Anterior cingulate cortex (tissue), 58 donors: ENCODE results near the gene EVI5.
"Not testable (repeated sequence)": the region's sequence is repeated elsewhere in the genome, so short reads cannot be mapped to it uniquely, and the experiment has no call there.

Source experiments
- DNase-seq, 58 donors: peaks; one replicate each; lab custom pipeline; 2025; lab: John Stamatoyannopoulos, UW

Gene EVI5

DNA sequence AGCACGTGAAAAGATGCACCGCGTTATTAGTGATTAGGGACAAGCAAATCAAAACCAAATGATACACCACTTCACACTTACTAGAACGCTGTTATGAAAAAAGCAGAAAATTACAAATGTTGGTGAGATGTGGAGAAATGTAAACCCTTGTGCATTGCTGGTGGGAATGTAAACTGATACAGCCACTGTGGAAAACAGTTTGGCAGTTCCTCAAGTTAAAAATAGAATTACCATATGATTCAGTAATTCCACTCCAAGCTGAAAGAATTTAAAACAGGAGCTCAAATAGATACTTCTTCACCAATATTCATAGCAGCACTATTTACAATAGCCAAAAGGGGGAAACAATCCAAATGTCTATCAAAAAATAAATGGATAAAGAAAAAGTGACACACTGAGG, 10.3 kb upstream of the EVI5 start:
- DNase-seq = no peak

GRCh38 chr1:92792340-92792782, 7.5 kb upstream of the EVI5 start:
- DNase-seq = no peak

- DNase-seq = no peak
Observed at GRCh38 chr1:92791487-92792066, 6.7 kb upstream of the EVI5 start.

GRCh38 chr1:92790867-92791266, 6.0 kb upstream of the EVI5 start:
- no peak for DNase-seq

DNA sequence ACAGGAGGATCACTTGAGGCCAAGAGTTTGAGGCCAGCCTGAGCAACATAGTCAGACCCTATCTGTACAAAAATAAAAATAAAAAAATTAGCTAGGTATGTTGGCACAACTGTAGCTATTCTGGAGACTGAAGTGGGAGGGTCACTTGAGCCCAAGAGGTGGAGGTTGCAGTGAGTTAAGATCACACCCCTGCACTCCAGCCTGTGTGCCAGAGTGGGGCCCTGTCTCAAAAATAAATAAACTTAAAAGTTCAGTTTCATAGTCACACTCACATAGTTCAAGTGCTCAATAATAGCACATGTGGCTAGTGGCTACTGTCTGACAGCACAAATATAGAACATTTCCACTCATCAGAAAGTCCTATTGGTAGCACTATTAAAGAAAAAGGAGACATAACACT, 5.2 kb upstream of the EVI5 start:
- no peak for DNase-seq

DNA sequence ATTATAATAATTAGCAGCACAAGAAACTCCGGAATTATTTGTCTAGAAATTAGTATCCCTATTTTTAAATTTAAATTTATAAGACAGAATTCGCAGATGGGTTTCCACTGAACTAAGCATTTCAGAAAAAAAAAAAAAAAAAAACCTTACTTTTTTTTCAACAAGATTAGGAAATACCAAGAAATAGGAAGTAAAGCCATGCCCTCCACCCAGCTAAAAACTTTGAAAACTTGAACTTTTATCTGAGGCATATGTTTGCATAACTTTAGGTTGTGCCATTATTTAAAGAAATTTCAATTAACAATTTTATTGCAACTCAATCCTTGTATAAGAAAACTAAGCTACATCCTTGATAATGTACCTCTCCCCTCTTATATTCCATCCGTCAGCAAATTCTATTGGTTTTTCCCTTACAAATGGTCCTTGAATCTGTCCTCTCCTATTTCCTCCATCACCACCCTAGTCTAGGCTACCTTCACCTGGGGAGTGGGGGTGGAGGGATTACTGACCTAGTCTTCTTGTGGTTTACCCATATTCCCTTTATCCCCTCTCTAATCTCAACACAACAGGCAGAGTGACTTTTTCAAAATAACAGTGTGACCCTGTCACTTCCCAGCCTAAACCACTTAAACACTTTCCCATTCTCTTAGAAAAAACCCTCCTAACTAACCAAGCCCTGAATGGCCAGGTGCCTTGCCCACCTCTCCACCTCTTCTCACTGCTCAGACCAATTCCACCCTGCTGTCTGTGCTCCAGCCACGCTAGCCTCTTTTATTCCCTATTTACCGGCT, 1.4 kb upstream of the EVI5 start:
- no peak for DNase-seq

DNA sequence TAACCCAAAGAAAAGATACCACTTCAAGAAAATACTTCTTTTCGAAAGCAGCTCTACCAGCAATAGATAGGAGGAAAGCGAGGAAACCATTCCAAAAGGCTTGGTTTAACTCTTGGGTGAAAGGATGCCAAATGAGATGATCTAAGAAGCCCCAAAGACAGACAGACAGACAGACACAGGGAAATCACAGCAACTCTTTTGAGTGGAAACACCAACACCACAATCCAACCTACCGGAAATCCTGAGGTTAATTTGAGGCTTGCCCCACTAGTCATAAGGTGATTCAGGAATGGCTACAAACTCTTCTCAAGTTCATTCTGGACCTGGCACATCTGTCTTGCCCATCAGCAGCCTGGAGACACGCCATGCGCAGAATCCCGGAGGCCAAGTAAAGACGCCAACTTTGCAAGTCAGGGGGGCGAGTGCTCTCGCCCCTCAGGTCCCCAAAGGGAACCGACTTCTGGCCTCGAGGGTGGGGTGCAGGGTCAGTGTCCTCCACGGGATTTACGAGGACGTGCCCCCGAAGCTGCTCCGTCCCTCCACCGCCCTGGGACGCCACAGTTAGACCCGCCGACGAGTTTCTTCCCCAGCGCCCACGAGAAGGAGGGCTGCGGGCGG, 778 bp downstream of the EVI5 start:
- DNase-seq = peak in 20 of 58 donors; percentile 7 to 50 (median 34)

GRCh38 chr1:92783550-92783949, 1.4 kb downstream of the EVI5 start:
- peak in 1 of 58 donors; percentile 3 for DNase-seq

DNA sequence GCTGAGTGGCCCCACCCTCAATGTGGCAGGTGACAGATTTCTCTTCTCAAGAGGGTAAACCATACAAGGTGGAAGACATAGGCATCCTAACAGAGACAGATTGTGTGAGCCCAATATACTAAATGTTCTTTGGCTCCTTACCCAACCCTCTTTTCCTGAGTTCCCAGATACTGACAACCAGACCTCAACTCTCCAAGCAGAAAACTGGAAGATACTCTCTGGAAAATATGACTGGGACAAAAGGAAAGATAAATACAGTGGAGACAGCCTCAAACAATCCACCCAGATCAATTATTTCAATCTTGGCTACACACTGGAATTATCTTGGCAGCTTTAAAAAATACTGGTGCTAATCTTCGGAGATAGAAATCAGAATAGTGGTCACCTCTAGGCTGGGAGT, 6.5 kb downstream of the EVI5 start:
- no peak for DNase-seq

GRCh38 chr1:92774407-92774806, 10.5 kb downstream of the EVI5 start:
- no peak for DNase-seq

DNA sequence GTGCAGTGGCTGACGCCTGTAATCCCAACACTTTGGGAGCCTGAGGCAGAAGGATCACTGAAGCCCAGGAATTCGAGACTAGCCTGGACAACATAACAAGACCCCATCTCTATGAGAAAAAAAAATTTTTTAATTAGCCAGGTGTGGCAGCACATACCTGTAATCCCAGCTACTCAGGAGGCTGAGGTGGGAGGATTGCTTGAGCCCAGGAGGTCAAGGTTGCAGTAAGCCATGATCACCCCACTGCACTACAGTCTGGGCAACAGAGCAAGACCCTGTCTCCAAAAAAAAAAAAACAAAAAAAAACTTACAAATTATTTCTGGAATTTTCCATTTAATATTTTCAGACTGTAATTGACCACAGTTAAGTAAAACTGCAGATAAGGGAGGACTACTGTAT, 11.2 kb downstream of the EVI5 start:
- not testable (repeated sequence) for DNase-seq

GRCh38 chr1:92769856-92770255, 15.1 kb downstream of the EVI5 start:
- no peak for DNase-seq

GRCh38 chr1:92768915-92769314, 16.0 kb downstream of the EVI5 start:
- DNase-seq = no peak

GRCh38 chr1:92768296-92768695, 16.6 kb downstream of the EVI5 start:
- no peak for DNase-seq

DNA sequence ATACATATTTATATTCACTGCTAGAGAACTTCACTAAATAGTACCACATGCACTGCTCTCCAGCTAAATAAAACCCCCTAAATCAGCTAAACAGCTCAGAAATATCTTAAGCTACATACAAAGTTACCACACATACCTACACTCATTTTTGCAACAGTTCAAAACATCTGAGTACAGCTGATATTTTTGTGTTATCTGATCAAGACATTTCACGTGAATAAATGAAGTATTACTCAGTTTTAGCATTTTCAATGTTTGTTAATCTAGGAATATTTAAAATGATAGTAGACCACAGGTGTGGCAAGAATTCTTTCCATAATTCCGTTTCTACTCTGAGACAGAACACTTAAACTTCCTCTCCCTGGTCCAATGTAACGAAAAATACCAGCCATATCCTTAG, 20.8 kb downstream of the EVI5 start:
- DNase-seq = no peak

DNA sequence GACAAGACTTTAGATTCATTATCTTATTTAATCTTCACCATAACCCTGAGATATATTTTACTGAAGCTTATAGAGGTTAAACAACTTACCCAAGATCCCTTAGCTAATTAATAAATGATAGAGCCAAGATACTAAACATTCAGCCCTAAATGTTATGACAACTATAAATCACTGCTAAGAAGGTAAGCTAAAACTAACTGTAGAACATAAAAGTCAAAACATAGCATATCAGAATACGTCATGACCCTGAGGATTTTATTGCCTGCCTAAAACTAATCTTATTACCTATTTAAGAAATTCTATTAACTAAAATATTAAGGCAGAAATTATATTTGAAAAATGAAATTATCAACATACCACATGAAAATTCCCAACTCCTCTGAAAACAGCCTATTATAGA, 22.6 kb downstream of the EVI5 start:
- DNase-seq = no peak

DNA sequence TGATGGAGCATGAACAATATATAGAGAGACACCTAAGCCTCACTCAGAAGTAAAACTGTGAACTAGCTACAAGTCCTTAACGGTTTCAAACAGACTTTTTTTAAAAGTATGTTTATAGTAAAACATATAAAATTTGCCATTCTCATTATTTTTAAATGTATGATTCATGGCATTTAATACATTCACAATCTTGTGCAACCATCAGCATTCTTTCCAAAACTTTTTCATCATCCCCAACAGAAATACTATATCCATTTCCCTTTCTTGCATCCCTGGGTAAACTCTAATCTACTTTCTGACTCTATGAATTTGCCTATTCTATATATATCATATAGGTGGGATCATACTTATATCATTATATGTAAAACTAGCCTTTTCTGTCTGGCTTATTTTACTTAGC, 25.5 kb downstream of the EVI5 start:
- no peak for DNase-seq

- peak in 3 of 58 donors; percentile 1 to 14 (median 10) for DNase-seq
Observed at GRCh38 chr1:92756537-92756936, 28.4 kb downstream of the EVI5 start.

DNA sequence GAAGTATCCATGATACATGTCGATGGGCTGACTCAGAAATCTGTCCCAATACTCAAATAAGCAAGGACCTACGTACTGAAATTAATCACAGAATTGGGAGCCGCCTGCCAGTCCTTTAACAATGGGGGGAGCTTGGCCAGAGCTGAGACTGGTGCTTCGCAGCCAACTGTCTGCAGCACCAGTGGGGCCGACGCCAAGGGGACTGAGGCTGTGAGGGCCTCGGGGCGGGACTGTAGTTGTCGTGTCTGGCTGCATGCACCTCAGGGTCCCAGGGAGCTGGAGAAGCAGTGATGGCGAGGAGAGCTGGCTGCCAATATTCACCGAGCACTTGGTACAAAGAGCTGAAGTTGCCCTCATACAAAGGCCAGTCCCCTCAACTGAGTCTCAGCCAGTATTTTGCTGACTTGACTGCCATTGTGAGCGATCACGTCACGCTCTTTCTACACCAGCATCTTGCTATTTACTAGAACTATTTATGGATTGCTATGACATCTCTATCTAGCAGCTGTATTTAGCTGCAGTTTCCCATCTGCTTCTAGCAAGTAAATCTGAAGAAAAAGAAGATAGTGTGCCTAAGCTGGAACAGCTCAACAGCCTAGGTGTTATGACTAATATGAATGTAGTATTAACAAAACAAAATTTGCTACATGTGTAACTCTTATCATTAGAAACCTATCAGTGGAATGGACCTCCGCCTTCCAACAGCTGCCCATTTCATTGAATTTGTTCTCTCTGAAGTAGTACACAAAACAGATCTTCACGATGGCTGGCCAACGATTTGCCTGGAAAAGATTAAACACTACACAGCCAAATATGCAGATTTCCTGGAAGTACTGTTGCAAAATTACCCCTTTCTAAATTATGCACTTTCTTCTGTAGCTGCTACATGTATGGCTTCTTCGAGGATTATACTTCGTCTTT, 29.1 kb downstream of the EVI5 start:
- DNase-seq = peak in 53 of 58 donors; percentile 5 to 89 (median 48)

DNA sequence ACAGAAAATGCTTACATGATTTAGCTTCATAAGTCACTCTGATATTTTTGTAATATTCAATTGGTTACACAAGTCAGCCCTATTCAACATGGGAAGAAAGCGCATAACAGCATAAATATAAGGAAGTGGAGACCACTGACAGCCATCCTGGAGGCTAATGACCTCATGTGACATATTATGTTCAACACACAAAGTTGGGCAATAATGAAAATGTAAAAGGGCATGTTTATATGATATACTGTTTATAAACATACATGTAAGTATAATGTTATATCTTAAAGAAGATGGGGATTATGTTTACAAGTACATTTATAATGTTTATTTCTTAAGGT, 30.2 kb downstream of the EVI5 start:
- no peak for DNase-seq
